A549 (cell line): ENCODE measurements around the gene CACNG8. TPM values are rescaled to one million over a fixed set of nuclear protein-coding genes. Genes with fewer than 3 reads are reported as not detected.
"Not testable (repeated sequence)": the region's sequence is repeated elsewhere in the genome, so short reads cannot be mapped to it uniquely, and the experiment has no call there.

ENCODE experiments used
- ATAC-seq, 2 experiments: fragments of 200-7000 bp in 1 of 2; fragments of >200 bp in 1 of 2; cut with Nextera tagmentation in 1 of 2; cut with Tn5 transposase in 1 of 2; 3 replicates each; pipeline versions ENCODE4 v1.8.0 to v1.9.1; 2018 to 2020; ENCODE audit warnings: mild to moderate bottlenecking in 1 of 2, moderate library complexity in 1 of 2
- CTCF ChIA-PET: fragments of 300-600 bp; sonication (Branson Sonifier 250); formaldehyde crosslinking; extraction: SDS; loops from one replicate; lab custom pipeline; 2021; ENCODE audit warnings: antibody characterized with exemption, inconsistent platforms; lab: Yijun Ruan, JAX
- POLR2A ChIA-PET: fragments of 350-600 bp; formaldehyde crosslinking; extraction: SDS; loops from one replicate; lab custom pipeline; 2021; ENCODE audit warnings: antibody characterized with exemption, inconsistent platforms; lab: Yijun Ruan, JAX
- DNase-seq, 2 experiments: peaks; one replicate each; pipeline versions ENCODE4 v3.0.0 to v3.0.0-alpha.2; 2011 to 2016; ENCODE audit warnings: low read depth in 1 of 2, low spot score in 1 of 2
- FAIRE-seq: peaks from 2 replicates; lab custom pipeline; 2011; peaks lifted over from hg19 to GRCh38; lab: Jason Lieb, UNC
- H3K27ac ChIP-seq, 2 experiments: fragments of >200 bp; sonication (Bioruptor Twin); formaldehyde crosslinking; 3 replicates each; pipeline ENCODE4 v1.5.1; 2016 to 2017
- H3K4me1 ChIP-seq: fragments of >200 bp; sonication (Bioruptor Twin); formaldehyde crosslinking; 3 replicates; pipeline ENCODE4 v1.6.1; 2016
- H3K4me2 ChIP-seq: fragments of >200 bp; sonication (Bioruptor Twin); formaldehyde crosslinking; 3 replicates; pipeline ENCODE4 v1.6.1; 2016
- H3K4me3 ChIP-seq: fragments of >200 bp; sonication (Bioruptor Twin); formaldehyde crosslinking; 3 replicates; pipeline ENCODE4 v1.5.1; 2016
- H3K9me3 ChIP-seq: fragments of >200 bp; sonication (Bioruptor Twin); formaldehyde crosslinking; 3 replicates; pipeline ENCODE4 v1.6.1; 2016
- CHD2 ChIP-seq: fragments of 150-350 bp; IDR thresholded peaks from 2 replicates; pipeline ENCODE4 v1.6.1; 2014; ENCODE audit warnings: low read length; ENCODE audit not compliant: partially characterized antibody
- EHMT2 ChIP-seq: fragments of 200-600 bp; sonication (generic); IDR thresholded peaks from 2 replicates; pipeline ENCODE4 v1.6.1; 2016; ENCODE audit warnings: antibody characterized with exemption, low read depth, mild to moderate bottlenecking, moderate library complexity
- FOSL2 ChIP-seq, 2 experiments: fragments of 450-650 bp in 1 of 2; fragments of >200 bp in 1 of 2; sonication (Bioruptor Twin) in 1 of 2; formaldehyde crosslinking; IDR thresholded peaks; 2 replicates each; pipeline versions ENCODE4 v1.5.0 to v1.6.1; 2016 to 2020; ENCODE audit warnings: mild to moderate bottlenecking in 1 of 2, moderate library complexity in 1 of 2
- JUN ChIP-seq, 2 experiments: fragments of >200 bp; sonication (Bioruptor Twin); formaldehyde crosslinking; IDR thresholded peaks; 2 replicates in 1 of 2; 3 replicates in 1 of 2; pipeline ENCODE4 v1.6.1; 2016 to 2017
- KDM1A ChIP-seq: fragments of 200-600 bp; sonication (generic); IDR thresholded peaks from 2 replicates; pipeline ENCODE4 v1.6.1; 2016; ENCODE audit warnings: low read depth, mild to moderate bottlenecking
- MAZ ChIP-seq: fragments of 150-350 bp; IDR thresholded peaks from 2 replicates; pipeline ENCODE4 v1.6.1; 2014; ENCODE audit warnings: antibody characterized with exemption, low read depth, low read length, borderline replicate concordance
- NFE2L2 ChIP-seq: fragments of 150-350 bp; conservative IDR thresholded peaks from 2 replicates; pipeline ENCODE4 v1.6.1; 2014; ENCODE audit warnings: low read length
- PHF8 ChIP-seq: fragments of 200-600 bp; sonication (generic); IDR thresholded peaks from 2 replicates; pipeline ENCODE4 v1.6.1; 2016; ENCODE audit warnings: low read depth, mild to moderate bottlenecking, antibody characterized with exemption, moderate library complexity, borderline replicate concordance
- RARB ChIP-seq: fragments of 250-450 bp; sonication (Bioruptor Pico); IDR thresholded peaks from 2 replicates; pipeline ENCODE4 v1.8.0; 2021; ENCODE audit warnings: mild to moderate bottlenecking, moderate library complexity
- ZNF302 ChIP-seq: fragments of 250-450 bp; sonication (Bioruptor Pico); IDR thresholded peaks from 2 replicates; pipeline ENCODE4 v1.9.0; 2021; ENCODE audit warnings: inconsistent platforms, mild to moderate bottlenecking, moderate library complexity
- WGBS: methylation state at CpG from one replicate; pipeline ENCODE4 v1.1.6; 2017; ENCODE audit errors: missing lambda C conversion rate; 5-methylcytosine and 5-hydroxymethylcytosine counted together
- polyA plus RNA-seq, 4 experiments: library from polyadenylated mRNA; depleted of rRNA in 3 of 4; stranded (reverse); fragments of >200 nt; fragmentation: RNase III in 1 of 4; extraction: RNeasy Plus Mini Kit Qiagen cat#74134 plus additional on column Dnase treatment in 1 of 4; gene quantifications; 2 replicates in 3 of 4; 3 replicates in 1 of 4; pipeline ENCODE4 v1.2.3, GENCODE V29; 2011 to 2017
- small RNA-seq, 6 experiments: library from RNA; depleted of rRNA; stranded (forward); fragments of <200 nt; gene quantifications; one replicate each; pipeline ENCODE3, GENCODE V24; 2012
- TF ChIP-seq, protein P1 (sequence below): IDR thresholded peaks from 2 replicates; pipeline ENCODE4 v1.6.1; 2012
- TF ChIP-seq, protein P2 (sequence below): fragments of >200 bp; sonication (Bioruptor Twin); formaldehyde crosslinking; IDR thresholded peaks from 3 replicates; pipeline ENCODE4 v1.5.1; 2016
- TF ChIP-seq, protein P3 (sequence below): IDR thresholded peaks from 2 replicates; pipeline ENCODE4 v1.6.1; 2012; ENCODE audit warnings: low read depth, borderline replicate concordance

Gene CACNG8
- polyA plus RNA-seq, 2 of the 4 experiments (the other 2 are of a cell fraction): 1.1 to 5.8 TPM

DNA sequence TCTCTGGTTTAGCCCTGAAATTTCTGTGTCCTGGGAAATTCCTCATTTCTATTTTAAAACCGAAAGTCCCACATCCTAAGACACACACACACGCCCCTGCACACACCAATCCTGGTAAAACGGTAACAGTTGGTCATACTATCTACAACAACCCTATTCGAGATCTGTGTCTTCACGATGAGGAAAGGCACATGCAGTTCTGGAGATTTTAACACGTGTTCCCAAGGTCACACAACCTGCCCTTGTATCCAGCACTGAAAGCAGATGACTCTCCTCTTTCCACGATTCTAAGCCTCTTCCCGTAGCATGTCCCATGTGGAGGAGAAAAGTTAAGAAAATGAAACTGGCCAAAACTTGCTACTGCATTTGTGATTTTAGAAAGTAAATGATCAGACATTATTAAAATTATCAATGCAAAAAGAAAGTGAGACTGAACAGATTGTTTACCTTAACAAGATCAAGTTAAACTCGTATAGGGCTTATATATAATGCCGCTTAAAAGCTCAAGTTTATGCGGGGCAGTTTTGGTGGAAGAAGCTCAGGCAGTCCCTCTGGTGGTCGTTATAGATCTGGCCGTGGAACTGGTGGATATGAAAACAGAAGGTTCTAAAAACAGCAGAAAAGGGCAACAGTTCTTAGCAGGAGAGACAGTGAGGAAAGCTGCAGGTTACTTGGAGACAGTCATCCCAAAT is 68.3 kb downstream of the CACNG8 start (continued):
- TF ChIP-seq ZNF302 (CRISPR knock-in tag) (no peak), JUN (IDR thresholded peaks at IDR 0.05) (no peak), EHMT2 (no peak), FOSL2 (IDR thresholded peaks at IDR 0.05) (no peak), FOSL2 (CRISPR knock-in tag; IDR thresholded peaks at IDR 0.05) (no peak), NFE2L2 (no peak), KDM1A (no peak), RARB (no peak), CHD2 (no peak), PHF8 (no peak)
- TF ChIP-seq, protein P1, sequence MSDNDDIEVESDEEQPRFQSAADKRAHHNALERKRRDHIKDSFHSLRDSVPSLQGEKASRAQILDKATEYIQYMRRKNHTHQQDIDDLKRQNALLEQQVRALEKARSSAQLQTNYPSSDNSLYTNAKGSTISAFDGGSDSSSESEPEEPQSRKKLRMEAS: 0 out of 2 replicates have a peak, but pooled peaks have one; percentile 30
- TF ChIP-seq, protein P2, sequence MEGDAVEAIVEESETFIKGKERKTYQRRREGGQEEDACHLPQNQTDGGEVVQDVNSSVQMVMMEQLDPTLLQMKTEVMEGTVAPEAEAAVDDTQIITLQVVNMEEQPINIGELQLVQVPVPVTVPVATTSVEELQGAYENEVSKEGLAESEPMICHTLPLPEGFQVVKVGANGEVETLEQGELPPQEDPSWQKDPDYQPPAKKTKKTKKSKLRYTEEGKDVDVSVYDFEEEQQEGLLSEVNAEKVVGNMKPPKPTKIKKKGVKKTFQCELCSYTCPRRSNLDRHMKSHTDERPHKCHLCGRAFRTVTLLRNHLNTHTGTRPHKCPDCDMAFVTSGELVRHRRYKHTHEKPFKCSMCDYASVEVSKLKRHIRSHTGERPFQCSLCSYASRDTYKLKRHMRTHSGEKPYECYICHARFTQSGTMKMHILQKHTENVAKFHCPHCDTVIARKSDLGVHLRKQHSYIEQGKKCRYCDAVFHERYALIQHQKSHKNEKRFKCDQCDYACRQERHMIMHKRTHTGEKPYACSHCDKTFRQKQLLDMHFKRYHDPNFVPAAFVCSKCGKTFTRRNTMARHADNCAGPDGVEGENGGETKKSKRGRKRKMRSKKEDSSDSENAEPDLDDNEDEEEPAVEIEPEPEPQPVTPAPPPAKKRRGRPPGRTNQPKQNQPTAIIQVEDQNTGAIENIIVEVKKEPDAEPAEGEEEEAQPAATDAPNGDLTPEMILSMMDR: peak; percentile 55; the same call in 2 of the 3 replicates
- TF ChIP-seq, protein P3, sequence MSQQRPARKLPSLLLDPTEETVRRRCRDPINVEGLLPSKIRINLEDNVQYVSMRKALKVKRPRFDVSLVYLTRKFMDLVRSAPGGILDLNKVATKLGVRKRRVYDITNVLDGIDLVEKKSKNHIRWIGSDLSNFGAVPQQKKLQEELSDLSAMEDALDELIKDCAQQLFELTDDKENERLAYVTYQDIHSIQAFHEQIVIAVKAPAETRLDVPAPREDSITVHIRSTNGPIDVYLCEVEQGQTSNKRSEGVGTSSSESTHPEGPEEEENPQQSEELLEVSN: no peak
- TF ChIP-seq, all 56 proteins: peak for 4

DNA sequence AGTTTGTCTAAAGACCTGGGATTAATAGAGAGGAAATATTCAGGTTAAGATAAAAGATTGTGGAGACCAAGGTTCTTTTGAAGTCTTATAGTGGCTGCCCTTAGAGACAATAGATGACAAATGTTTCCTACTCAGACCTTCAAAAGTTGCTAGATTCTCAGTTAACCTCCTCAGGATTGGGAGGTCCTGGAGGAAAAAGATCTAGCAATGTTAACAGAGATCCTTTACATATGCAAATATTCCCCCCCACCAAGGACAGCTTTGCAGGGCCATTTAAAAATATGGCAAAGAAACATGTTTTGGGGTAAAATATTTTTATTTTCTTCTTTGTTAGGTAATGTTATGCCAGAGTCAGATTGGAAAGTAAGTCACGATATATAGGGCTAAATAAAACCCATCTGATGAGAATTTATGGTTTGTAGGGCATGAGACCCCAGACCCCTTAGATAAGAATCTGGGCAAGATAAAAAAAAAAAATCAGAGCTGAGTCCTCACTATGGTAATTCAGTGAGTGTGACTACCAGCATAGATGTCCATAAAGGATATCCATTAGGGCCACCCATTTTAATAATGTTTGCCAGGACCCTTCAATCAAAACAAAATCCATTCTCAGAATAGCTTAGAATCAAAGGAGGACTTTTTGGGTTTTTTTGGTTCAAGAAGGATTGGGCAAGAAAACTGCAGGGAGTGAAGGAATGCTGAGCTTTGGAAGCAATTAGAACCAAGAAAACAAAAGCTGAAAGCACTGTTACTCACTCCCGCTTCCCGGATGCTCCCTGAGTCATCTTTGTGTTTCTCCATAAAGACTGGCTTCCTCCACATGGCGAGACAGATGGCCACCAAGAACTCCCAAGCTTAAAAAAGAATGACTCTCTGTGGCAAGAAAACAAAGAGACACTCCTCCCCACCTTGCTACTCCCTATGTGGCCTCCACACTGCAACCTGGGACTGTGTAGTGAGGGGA is 72.8 kb downstream of the CACNG8 start:
- FAIRE-seq (no peak), DNase-seq (peak in 1 of 2 experiments; percentile 52), ATAC-seq (peak; percentile 65 to 88)
- Histone ChIP-seq H3K4me1 (peaks cover 9% of the 10 kb centered on the region), H3K4me2 (peak overlapping the region; percentile 51), H3K4me3 (no peak overlapping the region), H3K27ac (peak overlapping the region; percentile 36 to 59; a peak in 5 of 6 replicates), H3K9me3 (no peaks in the 10 kb centered on the region)
- 35% methylated on average over 4 of the region's 4 CpGs for WGBS
- CTCF ChIA-PET: interaction anchor here (0.6 to 3.6 kb wide), 10 partner anchors 9 to 245 kb away, joined by 3 to 37 read pairs (median 4); partner anchors contain the start of gene OSCAR
- TF ChIP-seq, protein P1: 0 out of 2 replicates have a peak, but pooled peaks have one; percentile 38
- no peak for TF ChIP-seq MAZ
- TF ChIP-seq JUN (IDR thresholded peaks at IDR 0.05): no peak
- TF ChIP-seq FOSL2 (IDR thresholded peaks at IDR 0.05): no peak
- peak; percentile 58; the same call in 1 of the 2 replicates for TF ChIP-seq FOSL2 (CRISPR knock-in tag; IDR thresholded peaks at IDR 0.05)
- POLR2A ChIA-PET: interaction anchor here (1.2 kb wide), 1 partner anchor 55 kb away, joined by 5 read pairs; no protein-coding TSS in a partner anchor

DNA sequence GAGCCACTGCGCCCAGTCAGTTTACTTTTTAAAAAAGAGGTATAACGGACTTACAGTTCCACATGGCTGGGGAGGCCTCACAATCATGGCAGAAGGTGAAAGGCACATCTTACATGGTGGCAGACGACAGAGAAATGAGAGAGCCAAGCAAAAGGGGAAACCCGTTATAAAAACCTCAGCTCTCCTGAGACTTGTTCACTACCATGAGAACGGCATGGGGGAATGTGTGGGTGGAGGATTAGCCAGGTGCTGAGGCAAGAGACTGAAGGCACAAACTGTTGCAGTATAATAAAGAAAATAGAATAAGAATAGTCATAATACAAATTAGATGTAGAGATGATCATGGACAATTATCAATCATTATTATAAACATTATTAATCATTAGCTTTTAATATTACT is 73.8 kb downstream of the CACNG8 start:
- CTCF ChIA-PET: interaction anchor here (0.9 to 3.6 kb wide), 5 partner anchors 11 to 228 kb away, joined by 3 to 37 read pairs (median 3); partner anchors contain the start of gene OSCAR
- POLR2A ChIA-PET: interaction anchor here (1.2 kb wide), 1 partner anchor 56 kb away, joined by 5 read pairs; no protein-coding TSS in a partner anchor
- WGBS: 84% methylated on average over 5 of the region's 5 CpGs
- H3K4me2 ChIP-seq, FAIRE-seq, DNase-seq, ATAC-seq, H3K4me3 ChIP-seq, H3K9me3 ChIP-seq, H3K27ac ChIP-seq, H3K4me1 ChIP-seq: not testable (repeated sequence)

Small RNA genes lying within 50 kb of the gene (small RNA-seq; reads per million reads assigned to genes)
- gene AC012314.20: 0 reads per million in 6 experiments

Other genes with a start within 250 kb of the CACNG8 start
- 0.03 and 0.04 TPM in 2 replicates for gene NLRP12, start 138.6 kb upstream of the CACNG8 start, polyA plus RNA-seq (2011; rRNA removed)
- gene NLRP12, start 138.6 kb upstream of the CACNG8 start, polyA plus RNA-seq (2017; fragmentation: RNase III; extraction: RNeasy Plus Mini Kit Qiagen cat#74134 plus additional on column Dnase treatment): 0.03 TPM in 1 of 3 replicates, not detected in the others
- gene MYADM, start 95.1 kb upstream of the CACNG8 start, polyA plus RNA-seq (2011; rRNA removed): 37.7 and 56.1 TPM in 2 replicates
- gene MYADM, start 95.1 kb upstream of the CACNG8 start, polyA plus RNA-seq (2017; fragmentation: RNase III; extraction: RNeasy Plus Mini Kit Qiagen cat#74134 plus additional on column Dnase treatment): 90.4 to 103 TPM (median 90.7 TPM) in 3 replicates
- gene PRKCG, start 80.7 kb upstream of the CACNG8 start, polyA plus RNA-seq (2011; rRNA removed): 0.61 and 0.79 TPM in 2 replicates
- 0.81 to 0.96 TPM (median 0.81 TPM) in 3 replicates for gene PRKCG, start 80.7 kb upstream of the CACNG8 start, polyA plus RNA-seq (2017; fragmentation: RNase III; extraction: RNeasy Plus Mini Kit Qiagen cat#74134 plus additional on column Dnase treatment)
- gene CACNG7, start 53.7 kb upstream of the CACNG8 start, polyA plus RNA-seq (2011; rRNA removed): 11.5 and 12.8 TPM in 2 replicates
- 6.3 to 7.6 TPM (median 6.8 TPM) in 3 replicates for gene CACNG7, start 53.7 kb upstream of the CACNG8 start, polyA plus RNA-seq (2017; fragmentation: RNase III; extraction: RNeasy Plus Mini Kit Qiagen cat#74134 plus additional on column Dnase treatment)
- gene CACNG6, start 28.7 kb downstream of the CACNG8 start, polyA plus RNA-seq (2011; rRNA removed): 15.6 and 16.2 TPM in 2 replicates
- 4.4 to 8.2 TPM (median 7.3 TPM) in 3 replicates for gene CACNG6, start 28.7 kb downstream of the CACNG8 start, polyA plus RNA-seq (2017; fragmentation: RNase III; extraction: RNeasy Plus Mini Kit Qiagen cat#74134 plus additional on column Dnase treatment)
- 0.25 and 0.28 TPM in 2 replicates for gene VSTM1, start 101.0 kb downstream of the CACNG8 start, polyA plus RNA-seq (2011; rRNA removed)
- 0.50 to 0.94 TPM (median 0.53 TPM) in 3 replicates for gene VSTM1, start 101.0 kb downstream of the CACNG8 start, polyA plus RNA-seq (2017; fragmentation: RNase III; extraction: RNeasy Plus Mini Kit Qiagen cat#74134 plus additional on column Dnase treatment)
- gene TARM1, start 118.4 kb downstream of the CACNG8 start, polyA plus RNA-seq (2011; rRNA removed): not detected in 2 replicates
- gene TARM1, start 118.4 kb downstream of the CACNG8 start, polyA plus RNA-seq (2017; fragmentation: RNase III; extraction: RNeasy Plus Mini Kit Qiagen cat#74134 plus additional on column Dnase treatment): not detected in 3 replicates
- gene OSCAR, start 137.9 kb downstream of the CACNG8 start, polyA plus RNA-seq (2011; rRNA removed): 0.26 and 0.33 TPM in 2 replicates
- 0.28 to 0.63 TPM (median 0.31 TPM) in 3 replicates for gene OSCAR, start 137.9 kb downstream of the CACNG8 start, polyA plus RNA-seq (2017; fragmentation: RNase III; extraction: RNeasy Plus Mini Kit Qiagen cat#74134 plus additional on column Dnase treatment)
- gene NDUFA3, start 139.9 kb downstream of the CACNG8 start, polyA plus RNA-seq (2011; rRNA removed): 36.5 and 43.5 TPM in 2 replicates
- gene NDUFA3, start 139.9 kb downstream of the CACNG8 start, polyA plus RNA-seq (2017; fragmentation: RNase III; extraction: RNeasy Plus Mini Kit Qiagen cat#74134 plus additional on column Dnase treatment): 188 to 198 TPM (median 190 TPM) in 3 replicates
- gene TFPT, start 152.7 kb downstream of the CACNG8 start, polyA plus RNA-seq (2011; rRNA removed): 10.8 and 16.1 TPM in 2 replicates
- 26.1 to 29.2 TPM (median 26.6 TPM) in 3 replicates for gene TFPT, start 152.7 kb downstream of the CACNG8 start, polyA plus RNA-seq (2017; fragmentation: RNase III; extraction: RNeasy Plus Mini Kit Qiagen cat#74134 plus additional on column Dnase treatment)
- gene PRPF31, start 152.8 kb downstream of the CACNG8 start, polyA plus RNA-seq (2011; rRNA removed): 66.9 and 69.8 TPM in 2 replicates
- gene PRPF31, start 152.8 kb downstream of the CACNG8 start, polyA plus RNA-seq (2017; fragmentation: RNase III; extraction: RNeasy Plus Mini Kit Qiagen cat#74134 plus additional on column Dnase treatment): 164 to 169 TPM (median 164 TPM) in 3 replicates
- gene CNOT3, start 174.8 kb downstream of the CACNG8 start, polyA plus RNA-seq (2011; rRNA removed): 24.9 and 28.3 TPM in 2 replicates
- 59.2 to 62.6 TPM (median 62.4 TPM) in 3 replicates for gene CNOT3, start 174.8 kb downstream of the CACNG8 start, polyA plus RNA-seq (2017; fragmentation: RNase III; extraction: RNeasy Plus Mini Kit Qiagen cat#74134 plus additional on column Dnase treatment)
- 6.8 and 13.3 TPM in 2 replicates for gene LENG1, start 196.8 kb downstream of the CACNG8 start, polyA plus RNA-seq (2011; rRNA removed)
- gene LENG1, start 196.8 kb downstream of the CACNG8 start, polyA plus RNA-seq (2017; fragmentation: RNase III; extraction: RNeasy Plus Mini Kit Qiagen cat#74134 plus additional on column Dnase treatment): 11.1 to 13.9 TPM (median 13.8 TPM) in 3 replicates
- gene TMC4, start 210.2 kb downstream of the CACNG8 start, polyA plus RNA-seq (2011; rRNA removed): 0.61 and 0.84 TPM in 2 replicates
- gene TMC4, start 210.2 kb downstream of the CACNG8 start, polyA plus RNA-seq (2017; fragmentation: RNase III; extraction: RNeasy Plus Mini Kit Qiagen cat#74134 plus additional on column Dnase treatment): 0.85 to 1.5 TPM (median 1.2 TPM) in 3 replicates
- gene MBOAT7, start 226.6 kb downstream of the CACNG8 start, polyA plus RNA-seq (2011; rRNA removed): 42.1 and 52.4 TPM in 2 replicates
- gene MBOAT7, start 226.6 kb downstream of the CACNG8 start, polyA plus RNA-seq (2017; fragmentation: RNase III; extraction: RNeasy Plus Mini Kit Qiagen cat#74134 plus additional on column Dnase treatment): 129 to 142 TPM (median 133 TPM) in 3 replicates
- 53.4 and 61.1 TPM in 2 replicates for gene TSEN34, start 228.4 kb downstream of the CACNG8 start, polyA plus RNA-seq (2011; rRNA removed)
- 79.0 to 90.9 TPM (median 87.7 TPM) in 3 replicates for gene TSEN34, start 228.4 kb downstream of the CACNG8 start, polyA plus RNA-seq (2017; fragmentation: RNase III; extraction: RNeasy Plus Mini Kit Qiagen cat#74134 plus additional on column Dnase treatment)
- gene RPS9, start 237.9 kb downstream of the CACNG8 start, polyA plus RNA-seq (2011; rRNA removed): 1,440 and 1,504 TPM in 2 replicates
- 1,990 to 2,154 TPM (median 2,057 TPM) in 3 replicates for gene RPS9, start 237.9 kb downstream of the CACNG8 start, polyA plus RNA-seq (2017; fragmentation: RNase III; extraction: RNeasy Plus Mini Kit Qiagen cat#74134 plus additional on column Dnase treatment)